Measurements from ENCODE around the gene METTL24.
"Not testable (repeated sequence)": the region's sequence is repeated elsewhere in the genome, so short reads cannot be mapped to it uniquely, and the experiment has no call there.

METTL24 gene

DNA sequence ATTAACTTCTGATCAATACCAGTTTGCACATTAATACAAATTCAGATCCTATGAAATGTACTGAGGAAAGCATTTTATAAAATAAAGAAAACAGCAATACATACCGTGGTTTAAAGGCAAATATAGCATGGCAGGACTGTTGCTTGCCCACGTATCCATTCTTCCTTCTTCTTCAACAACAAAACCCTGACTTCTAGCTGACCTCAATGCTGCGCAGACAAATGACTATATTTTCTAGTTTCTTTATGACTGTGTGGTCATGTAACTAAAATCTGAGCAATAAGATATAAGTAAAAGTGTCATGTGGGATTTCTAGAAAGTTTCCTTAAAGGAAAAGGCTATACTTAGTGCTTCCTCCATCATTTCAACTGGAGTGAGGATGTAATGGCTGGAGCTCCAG lies 92.9 kb downstream of the METTL24 start:
- no peak for DNase-seq (ENCODE audit: low read depth in 3 of 3)

DNA sequence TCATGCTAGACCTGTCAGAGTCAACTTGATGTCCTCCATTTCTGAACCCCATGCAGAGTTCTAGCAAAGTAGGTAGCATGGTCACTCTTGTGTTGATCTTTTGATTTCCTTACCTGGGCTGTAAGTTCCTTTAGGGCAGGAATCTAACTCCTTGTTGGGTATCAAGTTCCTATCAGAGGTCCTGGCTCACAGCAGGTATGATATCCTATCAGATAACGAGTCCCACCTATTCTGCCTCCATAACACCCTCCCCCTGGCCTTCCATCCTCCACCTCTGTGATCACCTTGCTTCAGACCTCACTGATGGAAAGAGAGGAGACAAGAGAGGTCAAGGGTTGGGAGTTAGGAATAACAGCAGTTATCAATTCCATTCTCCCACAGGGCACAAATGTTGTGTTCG lies 101.8 kb downstream of the METTL24 start:
- DNase-seq (ENCODE audit: low read depth in 3 of 3) = no peak

DNA sequence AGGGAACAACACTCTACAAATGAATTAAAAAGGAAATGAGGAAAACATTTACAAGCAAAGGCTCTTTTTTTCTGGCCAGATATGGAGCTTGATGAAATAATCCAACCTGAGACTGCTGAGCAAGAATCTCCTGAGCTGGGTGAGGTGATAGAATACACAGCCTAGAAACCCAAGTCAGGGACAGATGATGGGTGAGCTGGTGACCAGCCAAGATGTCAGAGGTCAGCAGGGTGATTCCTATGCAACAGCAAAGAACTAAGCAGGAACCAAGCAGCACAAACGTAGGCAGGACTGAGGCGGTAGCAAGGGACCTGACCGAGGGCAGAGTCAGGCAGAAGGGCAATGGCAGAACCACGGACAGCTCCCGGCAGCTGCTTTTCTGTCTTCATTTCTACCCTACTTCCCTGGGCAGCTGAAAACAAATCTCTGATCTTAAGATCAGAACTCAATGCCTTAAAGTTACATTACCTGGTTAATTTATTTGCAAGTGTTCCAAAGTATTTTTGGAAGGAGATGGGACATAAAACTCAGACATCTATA lies 102.9 kb downstream of the METTL24 start:
- no peak for DNase-seq (ENCODE audit: low read depth in 3 of 3)

- no peak for DNase-seq (ENCODE audit: low read depth in 3 of 3)
Measured at GRCh38 chr6:110250838-110251237, 107.3 kb downstream of the METTL24 start.

GRCh38 chr6:110250058-110250457 lies 108.1 kb downstream of the METTL24 start:
- DNase-seq (ENCODE audit: low read depth in 3 of 3) = no peak

- no peak for DNase-seq (ENCODE audit: low read depth in 3 of 3)
Measured at GRCh38 chr6:110246900-110247546, 111.1 kb downstream of the METTL24 start.

DNA sequence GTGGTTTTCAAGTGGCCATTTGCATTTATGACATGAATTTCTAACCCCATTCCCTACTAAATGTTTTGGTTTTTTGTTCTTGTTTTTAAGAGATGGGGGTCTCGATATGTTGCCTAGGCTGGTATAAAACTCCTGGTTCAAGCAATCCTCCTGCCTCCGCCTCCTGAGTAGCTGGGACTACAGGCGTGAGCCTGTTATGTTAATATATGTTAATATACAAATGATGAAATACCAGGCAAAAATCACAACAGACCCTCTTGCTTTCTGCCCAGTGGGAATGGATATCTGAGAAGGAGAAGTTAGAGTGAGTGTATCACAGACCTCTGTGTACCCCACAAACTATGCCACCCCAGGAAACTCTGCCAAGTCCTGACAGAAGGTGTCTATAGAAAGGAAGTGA lies 111.8 kb downstream of the METTL24 start:
- no peak for DNase-seq (ENCODE audit: low read depth in 3 of 3)

DNA sequence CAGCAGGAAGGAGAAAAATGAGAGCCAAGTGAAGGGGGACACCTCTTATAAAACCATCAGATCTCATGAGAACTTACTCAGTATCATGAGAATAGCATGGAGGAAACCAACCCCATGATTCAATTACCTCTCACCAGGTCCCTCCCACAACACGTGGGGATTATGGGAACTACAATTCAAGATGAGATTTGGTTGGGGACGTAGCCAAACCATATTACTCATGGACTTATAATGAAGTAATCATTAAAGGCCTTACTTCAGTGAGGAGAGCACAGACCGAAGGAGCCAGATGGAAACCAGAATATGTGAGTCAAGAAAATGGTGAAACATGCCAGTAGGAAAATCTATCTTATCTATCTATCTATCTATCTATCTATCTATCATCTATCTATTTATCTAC lies 113.5 kb downstream of the METTL24 start:
- DNase-seq (ENCODE audit: low read depth in 3 of 3) = not testable (repeated sequence)

DNA sequence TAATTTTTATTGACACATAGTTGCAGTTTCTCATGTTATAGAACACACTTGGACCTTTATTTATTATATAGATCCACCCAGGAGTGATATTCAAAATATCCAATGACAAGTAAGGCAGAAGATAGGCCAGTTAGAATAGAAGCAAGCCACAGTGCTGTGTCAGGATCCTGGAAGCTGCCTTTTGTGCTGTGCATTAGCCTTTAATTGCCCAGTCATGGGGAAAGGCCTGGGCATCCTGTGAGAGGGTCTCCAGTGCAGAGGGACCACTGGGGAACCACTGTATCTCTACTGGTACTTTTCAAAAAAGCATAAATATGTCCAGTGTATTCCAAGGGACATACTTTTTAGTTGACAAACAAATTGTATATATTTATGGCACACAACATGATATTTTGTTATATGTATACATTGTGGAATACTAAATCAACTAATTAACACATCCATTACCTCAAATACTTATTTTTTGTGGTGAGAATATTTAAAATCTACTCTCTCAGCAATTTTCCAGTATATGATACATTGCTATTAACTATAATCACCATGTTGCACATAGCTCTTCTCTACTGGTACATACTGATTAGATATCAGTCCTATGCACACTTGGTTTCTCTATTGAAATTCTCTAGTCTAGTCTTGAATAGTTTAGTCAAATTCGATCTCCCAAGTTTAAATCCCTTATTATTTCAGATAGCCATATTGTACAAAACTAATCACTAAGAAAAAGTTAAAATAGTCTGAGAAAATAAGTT lies 118.4 kb downstream of the METTL24 start:
- no peak for DNase-seq (ENCODE audit: low read depth in 3 of 3)

DNA sequence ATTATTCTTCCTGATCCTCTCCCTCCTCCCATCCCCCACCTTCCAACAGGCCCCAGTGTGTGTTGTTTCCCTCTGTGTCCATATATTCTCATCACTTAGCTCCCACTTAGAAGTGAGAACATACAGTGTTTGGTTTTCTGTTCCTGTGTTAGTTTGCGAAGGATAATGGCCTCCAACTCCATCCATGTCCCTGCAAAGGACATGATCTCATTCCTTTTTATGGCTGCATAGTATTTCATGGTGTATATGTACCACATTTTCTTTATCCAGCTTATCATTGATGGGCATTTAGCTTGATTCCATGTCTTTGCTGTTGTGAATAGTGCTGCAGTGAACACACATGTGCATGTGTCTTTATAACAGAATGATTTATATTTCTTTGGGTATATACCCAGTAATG lies 122.1 kb downstream of the METTL24 start:
- DNase-seq (ENCODE audit: low read depth in 3 of 3) = not testable (repeated sequence)

DNA sequence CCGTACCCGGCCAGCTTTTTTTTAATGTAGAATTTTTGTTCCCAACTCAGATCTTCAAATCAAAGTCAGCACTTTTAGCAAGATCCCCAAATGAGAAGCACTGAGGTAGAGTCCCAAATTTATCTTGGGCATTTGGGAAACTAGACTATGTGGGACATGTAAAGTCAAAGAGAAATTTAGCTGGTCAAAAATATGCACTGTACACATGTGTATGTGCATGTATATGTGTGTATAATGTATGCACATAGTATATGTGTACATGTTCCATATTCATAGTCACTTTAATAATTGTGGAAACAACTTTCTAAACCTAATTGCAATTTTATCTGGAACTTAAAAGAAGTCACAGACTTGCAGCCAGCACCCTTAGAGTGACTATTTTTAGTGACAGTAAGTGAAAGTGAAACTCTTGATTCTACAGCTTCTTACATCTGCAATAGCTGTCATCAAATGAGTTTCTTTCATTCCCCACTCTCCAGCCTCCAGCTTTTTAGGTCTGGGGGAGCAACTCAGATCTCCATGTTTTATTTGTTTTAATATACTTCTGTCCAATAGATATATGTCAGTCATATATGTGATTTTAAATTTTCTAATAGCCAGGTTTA lies 124.3 kb downstream of the METTL24 start:
- DNase-seq (ENCODE audit: low read depth in 3 of 3) = no peak

GRCh38 chr6:110232450-110232849 lies 125.7 kb downstream of the METTL24 start:
- no peak for DNase-seq (ENCODE audit: low read depth in 3 of 3)

DNA sequence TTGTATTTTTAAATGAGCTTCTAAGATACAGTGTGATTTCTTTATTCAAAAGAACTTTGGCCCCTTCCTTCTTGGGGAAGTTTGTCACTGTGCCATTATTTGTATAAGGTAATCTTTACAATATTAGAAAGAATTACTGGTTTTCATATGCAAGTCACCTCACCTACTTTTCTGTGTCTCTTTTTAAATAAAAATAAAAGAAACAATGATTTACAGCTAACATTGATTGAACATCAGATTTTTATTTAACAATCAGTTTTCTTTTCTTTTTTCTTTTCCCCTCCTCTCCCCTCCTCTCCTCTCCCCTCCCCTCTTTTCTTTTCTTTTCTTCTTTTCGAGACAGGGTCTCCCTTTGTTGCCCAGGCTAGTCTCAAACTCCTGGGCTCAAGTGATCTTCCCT lies 131.9 kb downstream of the METTL24 start:
- DNase-seq (ENCODE audit: low read depth in 3 of 3) = no peak

GRCh38 chr6:110221738-110222137 lies 136.4 kb downstream of the METTL24 start:
- DNase-seq (ENCODE audit: low read depth in 3 of 3) = no peak

DNA sequence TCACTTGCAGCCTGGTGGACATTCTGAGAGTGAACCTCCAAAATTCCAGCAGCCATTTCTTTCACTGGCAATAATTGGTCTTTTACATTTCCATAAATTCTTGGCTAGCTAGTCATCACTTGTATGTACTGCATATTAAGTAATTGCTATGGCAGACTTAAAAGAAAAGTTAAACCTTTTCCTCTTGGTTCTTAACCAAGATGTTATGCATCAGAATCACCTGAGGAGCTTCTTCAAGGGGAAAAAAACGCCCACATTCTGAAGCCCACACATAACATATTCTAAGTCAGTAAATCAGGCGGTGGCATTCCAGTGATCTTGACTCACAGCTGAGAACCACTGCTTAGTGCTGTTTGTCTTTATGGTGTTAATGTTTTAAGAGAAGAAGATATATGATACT lies 140.9 kb downstream of the METTL24 start:
- DNase-seq (ENCODE audit: low read depth in 3 of 3) = no peak

DNA sequence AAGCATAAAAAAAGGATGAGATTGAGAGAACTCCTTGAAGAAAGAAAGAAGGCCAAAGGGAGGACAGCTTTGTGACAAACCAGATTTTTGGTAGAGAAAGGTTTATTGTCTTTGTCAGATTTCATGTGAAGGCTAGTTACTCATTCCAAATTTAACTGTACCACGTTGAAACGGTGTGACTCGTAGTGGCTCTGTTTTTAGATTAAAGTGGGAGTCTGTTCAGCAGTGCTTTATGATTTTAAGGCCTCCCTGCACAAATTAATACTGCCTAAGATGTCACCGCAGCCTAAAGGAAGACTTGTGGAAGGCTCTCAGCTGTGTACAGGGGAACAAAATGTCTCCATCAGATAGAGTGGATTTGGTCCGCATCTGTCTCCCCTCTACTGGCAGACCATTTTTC lies 142.0 kb downstream of the METTL24 start:
- DNase-seq (ENCODE audit: low read depth in 3 of 3) = no peak

DNA sequence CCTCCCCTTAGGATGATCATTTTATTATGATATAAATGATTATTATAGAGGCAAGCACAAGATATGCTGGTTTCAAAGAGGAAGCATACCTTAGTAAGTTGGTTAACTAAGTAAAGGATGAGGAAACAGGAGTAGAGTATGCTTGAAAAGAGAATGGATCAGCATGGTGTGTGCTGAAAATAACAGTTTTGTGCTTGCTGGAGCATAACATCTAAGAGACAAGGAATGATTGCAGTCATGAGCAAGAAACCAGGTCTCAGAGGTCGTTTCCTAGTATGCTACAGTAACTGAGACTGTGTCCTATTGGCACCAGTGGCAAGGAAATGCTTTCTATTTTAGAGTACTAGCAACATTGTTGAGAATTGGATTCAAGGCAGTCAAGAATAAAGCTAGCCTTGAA lies 143.8 kb downstream of the METTL24 start:
- no peak for DNase-seq (ENCODE audit: low read depth in 3 of 3)

DNA sequence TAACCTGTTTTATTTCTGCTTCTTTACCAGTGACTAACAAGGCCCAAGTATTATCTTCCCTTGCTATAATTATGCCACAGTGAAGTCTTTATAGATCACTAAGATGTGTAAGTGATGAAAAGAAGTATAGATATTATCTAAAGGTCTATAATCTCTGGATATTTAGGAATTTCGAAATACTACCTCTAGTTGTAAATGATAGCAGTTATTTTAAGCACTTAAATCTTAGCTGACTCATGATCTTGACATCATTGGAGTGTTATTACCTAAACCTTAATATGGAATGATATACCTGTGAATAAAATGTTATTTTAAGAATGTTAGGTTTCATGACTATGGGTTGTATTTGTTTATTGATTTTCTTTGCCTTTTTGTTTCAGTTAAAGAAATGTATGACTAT lies 146.4 kb downstream of the METTL24 start:
- DNase-seq (ENCODE audit: low read depth in 3 of 3) = no peak

DNA sequence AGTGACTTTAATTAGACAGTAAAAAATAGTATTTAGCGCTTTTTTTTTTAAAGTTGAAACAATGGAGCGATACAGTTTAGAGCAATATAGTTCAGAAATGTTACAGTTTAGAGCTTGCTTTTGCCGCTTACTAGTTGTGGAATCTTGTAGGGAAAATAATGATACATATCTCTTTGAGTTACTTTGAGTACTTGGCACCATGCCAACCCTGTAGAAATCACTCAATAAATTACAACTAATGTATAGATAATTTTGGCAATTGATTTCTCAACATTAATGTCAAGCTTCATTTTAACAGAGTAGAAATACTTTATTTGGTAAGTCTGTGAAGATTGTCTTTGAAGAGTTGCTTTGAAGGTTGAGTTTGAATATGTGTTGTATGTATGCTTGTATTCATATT lies 150.5 kb downstream of the METTL24 start:
- DNase-seq (ENCODE audit: low read depth in 3 of 3) = no peak

DNA sequence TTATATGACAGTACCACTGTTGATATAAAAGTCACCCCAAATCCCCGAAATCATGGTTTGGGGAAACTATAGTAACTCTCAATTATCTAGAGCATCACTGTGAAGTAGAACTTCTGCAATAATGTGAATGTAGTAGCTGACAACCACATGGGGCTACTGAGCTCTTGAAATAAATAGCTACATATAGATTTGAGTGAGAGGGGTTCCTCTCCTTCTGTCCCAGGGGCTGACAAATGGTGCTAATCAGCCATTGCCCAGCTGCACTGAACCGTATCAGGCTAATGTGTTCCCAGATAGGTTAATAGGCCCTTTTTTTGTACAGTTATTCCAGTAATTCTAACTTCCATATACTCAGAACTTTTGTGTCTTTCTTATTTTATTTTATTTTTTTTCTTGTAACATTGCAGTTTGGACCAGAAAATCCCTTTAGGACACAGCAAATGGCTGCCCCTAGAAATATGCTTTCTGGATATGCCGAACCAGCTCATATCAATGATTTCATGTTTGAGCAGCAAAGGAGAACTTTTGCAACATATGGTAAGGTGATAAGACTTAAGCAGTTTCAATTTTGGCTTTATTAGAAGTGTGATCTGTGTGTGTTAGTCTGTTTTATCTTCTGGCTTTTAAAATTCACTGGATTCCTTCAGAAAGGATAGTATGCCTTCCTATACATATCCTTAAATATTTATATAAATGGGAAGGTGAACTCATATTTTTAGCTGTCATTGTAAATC lies 156.8 kb downstream of the METTL24 start:
- no peak for DNase-seq (ENCODE audit: low read depth in 3 of 3)

DNA sequence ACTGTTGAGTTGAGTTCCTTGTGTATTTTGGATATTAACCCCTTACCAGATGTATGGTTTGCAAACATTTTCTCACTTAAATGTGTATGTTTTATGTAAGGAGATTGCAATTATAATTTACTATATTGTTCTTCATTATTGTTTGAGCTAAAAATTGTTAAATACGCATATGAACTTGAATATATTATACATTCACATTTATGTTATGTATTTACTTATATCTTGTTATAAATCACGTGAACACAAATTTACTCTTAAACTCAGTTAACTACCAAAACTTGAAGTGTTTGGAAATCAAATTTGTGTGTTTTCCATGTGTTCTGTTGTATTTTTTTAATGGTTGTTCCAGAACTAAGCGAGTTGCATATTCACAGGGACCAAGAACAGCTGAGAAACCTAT lies 159.6 kb downstream of the METTL24 start:
- DNase-seq (ENCODE audit: low read depth in 3 of 3) = no peak

- no peak for DNase-seq (ENCODE audit: low read depth in 3 of 3)
Measured at GRCh38 chr6:110196874-110197273, 161.3 kb downstream of the METTL24 start.
